ENCODE results near the gene MGMT. TPM values are rescaled to one million over a fixed set of nuclear protein-coding genes. Genes with fewer than 3 reads are reported as not detected.

Gene MGMT
- total and polyA plus RNA-seq, 3 donors from 2014 or later = 32.8 to 40.7 (median 37.9) TPM

DNA sequence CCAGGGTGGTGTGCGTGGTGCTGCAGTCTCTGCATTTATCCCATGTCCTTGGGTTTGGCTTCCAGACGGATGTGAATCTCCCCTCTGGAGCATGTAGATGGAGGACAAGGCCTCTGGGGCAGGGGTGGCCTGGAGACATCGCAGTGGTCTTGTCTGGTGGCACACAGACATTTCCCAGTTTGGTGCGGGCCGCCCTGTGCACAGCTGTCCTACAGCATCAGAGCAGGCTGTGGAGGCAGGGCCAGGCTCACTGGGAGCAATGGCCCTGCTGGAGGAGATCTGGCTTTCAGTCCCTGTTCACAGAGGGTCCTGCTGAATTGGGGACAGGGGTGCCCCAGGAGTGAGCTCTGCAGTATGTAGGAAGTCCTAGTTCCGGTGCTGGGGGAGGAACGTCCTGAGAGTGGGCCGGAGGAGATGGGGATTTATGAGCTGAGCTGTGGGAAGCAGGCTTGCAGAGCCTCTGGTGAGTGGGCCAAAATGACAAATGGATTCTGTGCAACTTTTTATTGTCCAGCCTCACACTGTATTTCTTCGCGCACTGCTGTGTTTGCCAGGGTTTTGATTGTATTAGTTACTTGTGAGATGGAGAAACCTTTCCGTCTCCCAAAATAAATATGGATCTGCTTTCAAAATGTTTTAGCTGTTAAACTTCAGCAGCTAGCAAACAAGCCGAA, 40.3 kb downstream of the MGMT start:
- H3K4me1 ChIP-seq = no peaks in the 10 kb centered on the region
- H3K4me3 ChIP-seq = no peak overlapping the region
- WGBS, 2 donors = 71 to 81% methylated on average over 7 to 12 of the region's 12 CpGs
- TF ChIP-seq POLR2A (IDR thresholded peaks at IDR 0.05) (no peak), CTCF (IDR thresholded peaks at IDR 0.05) (no peak)
- intact Hi-C loops (cut with DNase I; ENCODE audit: low total_unique reads) = no loop called here
- H3K27me3 ChIP-seq = no peaks in the 10 kb centered on the region
- H3K27ac ChIP-seq = no peak overlapping the region
- no peaks in the 10 kb centered on the region for H3K9me3 ChIP-seq
- no peaks in the 10 kb centered on the region for H3K36me3 ChIP-seq (ENCODE audit: low read depth, missing control alignments)
- no peak for DNase-seq

- 94 to 96% methylated on average over 12 of the region's 12 CpGs for WGBS, 2 donors
- H3K4me1 ChIP-seq = no peaks in the 10 kb centered on the region
- no peak overlapping the region for H3K27ac ChIP-seq
- TF ChIP-seq POLR2A (IDR thresholded peaks at IDR 0.05) (no peak), CTCF (IDR thresholded peaks at IDR 0.05) (no peak)
- no peaks in the 10 kb centered on the region for H3K36me3 ChIP-seq (ENCODE audit: low read depth, missing control alignments)
- intact Hi-C loops (cut with DNase I; ENCODE audit: low total_unique reads) = no loop called here
- no peaks in the 10 kb centered on the region for H3K9me3 ChIP-seq
- H3K4me3 ChIP-seq = no peak overlapping the region
- H3K27me3 ChIP-seq = no peaks in the 10 kb centered on the region
- no peak for DNase-seq
Measured at GRCh38 chr10:129509155-129509554, 42.1 kb downstream of the MGMT start.

DNA sequence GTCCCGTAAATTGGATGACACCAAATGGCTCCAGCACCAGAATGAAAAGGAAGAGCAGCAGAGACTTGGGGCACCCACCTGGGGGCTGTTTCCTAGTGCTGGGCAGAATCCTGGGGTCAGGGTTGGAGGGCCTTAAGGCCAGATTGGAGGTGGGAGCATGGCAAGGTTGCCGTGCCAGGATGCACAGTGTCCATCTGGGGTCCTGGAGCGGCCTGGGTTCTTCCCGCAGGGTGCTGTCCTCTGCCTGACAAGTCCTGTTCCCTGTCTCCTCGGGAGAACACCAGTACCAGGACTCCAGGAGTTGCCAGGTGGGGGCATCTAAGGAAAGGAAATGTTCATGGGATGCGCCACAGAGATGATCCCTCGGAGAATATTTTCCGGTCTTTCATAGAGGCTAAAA, 42.8 kb downstream of the MGMT start:
- no peaks in the 10 kb centered on the region for H3K4me1 ChIP-seq
- no peak for DNase-seq
- intact Hi-C loops (cut with DNase I; ENCODE audit: low total_unique reads) = no loop called here
- H3K9me3 ChIP-seq = no peaks in the 10 kb centered on the region
- no peaks in the 10 kb centered on the region for H3K27me3 ChIP-seq
- no peak overlapping the region for H3K27ac ChIP-seq
- TF ChIP-seq CTCF (IDR thresholded peaks at IDR 0.05) (no peak), POLR2A (IDR thresholded peaks at IDR 0.05) (no peak)
- no peaks in the 10 kb centered on the region for H3K36me3 ChIP-seq (ENCODE audit: low read depth, missing control alignments)
- WGBS, 2 donors = 73 to 76% methylated on average over 7 to 8 of the region's 8 CpGs
- no peak overlapping the region for H3K4me3 ChIP-seq

DNA sequence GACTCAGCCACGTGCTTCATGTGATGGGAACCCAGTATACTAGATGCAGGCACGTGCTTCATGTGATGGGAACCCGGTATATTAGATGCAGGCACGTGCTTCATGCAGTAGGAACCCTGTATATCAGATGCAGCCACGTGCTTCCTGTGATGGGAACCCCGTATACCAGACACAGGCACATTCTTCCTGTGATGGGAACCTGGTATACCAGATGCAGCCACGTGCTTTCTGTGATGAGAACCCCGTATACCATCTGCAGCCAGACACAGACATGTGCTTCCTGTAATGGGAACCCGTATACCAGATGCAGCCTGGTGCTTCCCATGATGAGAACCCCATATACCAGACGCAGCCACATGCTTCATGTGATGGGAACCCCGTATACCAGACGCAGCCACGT, 44.0 kb downstream of the MGMT start:
- intact Hi-C loops (cut with DNase I; ENCODE audit: low total_unique reads) = no loop called here
- H3K9me3 ChIP-seq = no peaks in the 10 kb centered on the region
- 85 to 97% methylated on average over 13 of the region's 13 CpGs for WGBS, 2 donors
- no peak overlapping the region for H3K4me3 ChIP-seq
- TF ChIP-seq POLR2A (IDR thresholded peaks at IDR 0.05) (no peak), CTCF (IDR thresholded peaks at IDR 0.05) (no peak)
- H3K36me3 ChIP-seq (ENCODE audit: low read depth, missing control alignments) = no peaks in the 10 kb centered on the region
- no peak for DNase-seq
- H3K4me1 ChIP-seq = no peaks in the 10 kb centered on the region
- H3K27ac ChIP-seq = no peak overlapping the region
- no peaks in the 10 kb centered on the region for H3K27me3 ChIP-seq

DNA sequence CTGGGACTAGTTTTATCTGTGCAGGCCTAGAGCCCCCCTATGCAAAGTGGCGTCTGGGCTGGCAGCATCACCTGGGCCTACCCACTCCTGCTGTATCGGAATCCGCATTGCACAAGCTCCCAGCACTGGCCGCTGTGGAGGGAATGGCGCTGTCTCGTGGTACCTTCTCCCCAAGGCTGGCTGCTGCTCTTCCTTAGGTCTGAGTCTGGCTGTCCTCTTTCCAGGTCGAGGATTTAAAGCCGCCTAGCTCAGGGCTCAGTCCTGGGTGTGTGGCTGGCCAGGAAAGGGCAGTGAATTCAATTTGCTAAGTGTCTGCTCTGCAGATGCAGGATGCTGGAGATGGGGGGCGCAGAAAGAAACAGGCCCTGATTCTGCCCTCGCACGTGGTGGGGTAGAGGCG, 44.7 kb downstream of the MGMT start:
- Histone ChIP-seq H3K27ac (no peak overlapping the region), H3K4me3 (no peak overlapping the region), H3K27me3 (no peaks in the 10 kb centered on the region), H3K9me3 (no peaks in the 10 kb centered on the region), H3K4me1 (no peaks in the 10 kb centered on the region), H3K36me3 (ENCODE audit: low read depth, missing control alignments) (no peaks in the 10 kb centered on the region)
- peak; percentile 7 for DNase-seq
- intact Hi-C loops (cut with DNase I; ENCODE audit: low total_unique reads) = no loop called here
- TF ChIP-seq CTCF (IDR thresholded peaks at IDR 0.05) (no peak), POLR2A (IDR thresholded peaks at IDR 0.05) (no peak)
- 91% methylated on average over 3 to 12 of the region's 12 CpGs for WGBS, 2 donors

Data from testis (tissue), 3 donors.